Cardiac fibroblast (primary cell): Measurements from ENCODE around the gene CELF2.

Experiments
- DNase-seq, 2 donors: peaks; one replicate each; pipeline versions ENCODE4 v3.0.0 to v3.0.0-alpha.2; 2010; ENCODE audit warnings: low read depth in 2 of 2
- H3K4me3 ChIP-seq, 2 donors: replicated peaks in 1 of 2; 1 replicate in 1 of 2; 2 replicates in 1 of 2; pipeline ENCODE4 v1.5.1; 2011; ENCODE audit warnings: low read depth in 2 of 2, low read length in 2 of 2, mild to moderate bottlenecking in 2 of 2, moderate library complexity in 1 of 2
- TF ChIP-seq, protein P1 (sequence below): IDR thresholded peaks from one replicate; pipeline ENCODE4 v1.5.1; 2011; ENCODE audit warnings: low read depth, mild to moderate bottlenecking, low read length, inconsistent platforms

The CELF2 gene

DNA sequence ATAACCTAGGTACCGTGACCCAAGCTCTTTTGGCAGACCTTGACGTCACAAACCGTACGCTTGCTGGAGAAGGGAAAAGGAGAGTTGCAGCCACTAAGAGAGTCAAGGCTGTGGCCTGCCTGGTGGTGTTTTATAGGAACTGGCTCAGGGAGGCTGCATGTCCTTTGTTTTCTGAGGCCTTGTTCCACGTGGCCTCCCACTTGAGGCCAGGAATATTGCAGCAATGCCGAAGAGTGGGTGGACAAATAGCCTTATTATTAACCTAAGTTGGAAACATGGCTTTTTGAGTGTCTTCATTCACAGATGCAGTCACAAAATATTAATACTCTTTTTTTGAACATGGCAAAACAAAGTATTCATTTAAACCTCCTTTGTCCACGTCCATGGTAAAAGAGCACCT lies 178.0 kb downstream of the CELF2 start:
- no peak overlapping the region for H3K4me3 ChIP-seq
- DNase-seq = no peak
- TF ChIP-seq, protein P1, sequence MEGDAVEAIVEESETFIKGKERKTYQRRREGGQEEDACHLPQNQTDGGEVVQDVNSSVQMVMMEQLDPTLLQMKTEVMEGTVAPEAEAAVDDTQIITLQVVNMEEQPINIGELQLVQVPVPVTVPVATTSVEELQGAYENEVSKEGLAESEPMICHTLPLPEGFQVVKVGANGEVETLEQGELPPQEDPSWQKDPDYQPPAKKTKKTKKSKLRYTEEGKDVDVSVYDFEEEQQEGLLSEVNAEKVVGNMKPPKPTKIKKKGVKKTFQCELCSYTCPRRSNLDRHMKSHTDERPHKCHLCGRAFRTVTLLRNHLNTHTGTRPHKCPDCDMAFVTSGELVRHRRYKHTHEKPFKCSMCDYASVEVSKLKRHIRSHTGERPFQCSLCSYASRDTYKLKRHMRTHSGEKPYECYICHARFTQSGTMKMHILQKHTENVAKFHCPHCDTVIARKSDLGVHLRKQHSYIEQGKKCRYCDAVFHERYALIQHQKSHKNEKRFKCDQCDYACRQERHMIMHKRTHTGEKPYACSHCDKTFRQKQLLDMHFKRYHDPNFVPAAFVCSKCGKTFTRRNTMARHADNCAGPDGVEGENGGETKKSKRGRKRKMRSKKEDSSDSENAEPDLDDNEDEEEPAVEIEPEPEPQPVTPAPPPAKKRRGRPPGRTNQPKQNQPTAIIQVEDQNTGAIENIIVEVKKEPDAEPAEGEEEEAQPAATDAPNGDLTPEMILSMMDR = no peak

DNA sequence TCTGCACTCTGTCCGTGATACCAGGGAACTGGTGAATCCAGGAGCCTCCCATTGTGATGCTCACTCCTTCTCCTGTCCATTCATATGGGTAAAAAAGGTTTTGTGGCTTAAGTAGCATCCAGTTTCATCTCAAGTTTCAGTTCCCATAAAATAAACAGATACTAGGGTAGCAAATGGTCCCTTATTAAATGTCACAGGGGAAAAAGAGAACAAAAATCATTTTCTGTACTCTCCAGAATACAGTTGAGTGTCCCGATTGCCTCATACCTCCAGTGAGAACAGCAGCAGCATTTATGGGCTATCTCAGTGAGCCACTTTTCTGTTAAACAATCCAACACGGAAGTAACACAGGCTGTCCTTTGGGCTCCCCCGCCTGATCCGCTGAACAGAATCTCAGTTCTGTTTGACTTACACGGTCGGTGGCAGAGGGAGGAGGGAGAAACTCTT lies 179.6 kb downstream of the CELF2 start:
- H3K4me3 ChIP-seq = no peak overlapping the region
- TF ChIP-seq, protein P1 = no peak
- DNase-seq = peak in 1 of 2 donors; percentile 9

DNA sequence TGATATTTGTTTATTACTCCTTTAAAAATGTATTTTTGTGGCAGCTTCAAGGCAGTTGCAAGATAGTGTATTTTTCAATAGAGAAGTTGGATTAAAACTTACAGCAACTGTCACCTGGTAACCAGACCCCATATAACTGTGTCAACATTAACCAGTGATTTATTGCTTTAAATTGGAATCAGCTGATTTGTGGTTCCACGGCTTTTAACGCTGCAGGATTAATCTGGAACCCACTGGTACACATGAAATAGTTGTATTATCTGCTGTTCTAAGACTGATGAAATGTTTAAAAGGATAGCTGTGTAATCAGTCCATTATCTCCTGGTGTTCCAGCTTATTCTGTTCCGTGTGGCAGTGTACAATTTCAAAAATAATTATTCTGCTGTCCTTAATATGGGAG lies 180.2 kb downstream of the CELF2 start:
- H3K4me3 ChIP-seq = no peak overlapping the region
- DNase-seq = no peak
- TF ChIP-seq, protein P1 = no peak

DNA sequence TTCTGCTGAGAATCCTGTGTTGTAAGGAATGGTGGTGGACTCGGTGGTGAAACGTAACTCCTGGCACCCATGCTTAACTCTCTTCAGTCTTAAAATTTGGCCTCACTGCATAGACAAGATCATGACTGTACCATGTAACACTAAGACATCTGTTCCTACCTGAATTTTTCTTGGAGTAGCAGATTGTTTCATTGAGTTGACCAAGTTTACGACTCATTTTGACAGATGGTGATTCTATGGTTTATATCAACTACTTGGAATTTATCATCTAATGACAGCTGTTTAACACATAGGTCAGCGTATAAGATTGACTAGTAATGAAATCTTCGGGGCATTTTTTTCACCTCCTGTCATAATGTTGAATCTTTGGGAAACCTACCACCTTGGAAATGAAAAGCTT lies 184.2 kb downstream of the CELF2 start:
- H3K4me3 ChIP-seq = no peak overlapping the region
- TF ChIP-seq, protein P1 = no peak
- DNase-seq = no peak

DNA sequence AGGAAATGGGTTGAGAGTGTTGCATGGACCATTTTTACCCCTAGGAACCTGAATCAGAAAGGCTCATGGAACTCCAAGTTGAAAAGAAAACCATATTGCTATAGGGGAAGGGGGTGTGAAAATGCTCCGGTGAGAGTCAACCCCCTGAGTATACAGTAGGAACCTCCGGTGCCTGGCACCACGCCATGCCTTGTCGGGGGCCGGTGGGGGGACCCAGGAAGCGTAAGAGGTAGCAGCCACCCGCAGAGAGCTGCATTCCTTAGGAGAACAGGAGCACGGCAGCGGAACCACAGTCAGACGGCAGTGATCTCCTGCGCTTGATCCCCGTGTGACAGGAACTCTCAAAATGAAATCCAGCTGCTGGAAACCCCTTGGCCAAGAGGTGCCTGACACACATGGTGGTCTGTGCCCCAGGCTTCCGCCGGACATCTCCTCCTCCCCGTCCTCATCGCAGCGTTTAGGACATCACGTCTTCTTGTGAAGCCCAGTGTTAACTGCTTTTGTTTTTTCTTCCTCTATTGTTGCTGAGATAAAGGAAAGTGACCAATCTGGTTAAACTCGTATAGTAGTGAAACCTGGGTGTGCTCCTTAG lies 186.8 kb downstream of the CELF2 start:
- TF ChIP-seq, protein P1 = no peak
- DNase-seq = no peak
- H3K4me3 ChIP-seq = no peak overlapping the region

DNA sequence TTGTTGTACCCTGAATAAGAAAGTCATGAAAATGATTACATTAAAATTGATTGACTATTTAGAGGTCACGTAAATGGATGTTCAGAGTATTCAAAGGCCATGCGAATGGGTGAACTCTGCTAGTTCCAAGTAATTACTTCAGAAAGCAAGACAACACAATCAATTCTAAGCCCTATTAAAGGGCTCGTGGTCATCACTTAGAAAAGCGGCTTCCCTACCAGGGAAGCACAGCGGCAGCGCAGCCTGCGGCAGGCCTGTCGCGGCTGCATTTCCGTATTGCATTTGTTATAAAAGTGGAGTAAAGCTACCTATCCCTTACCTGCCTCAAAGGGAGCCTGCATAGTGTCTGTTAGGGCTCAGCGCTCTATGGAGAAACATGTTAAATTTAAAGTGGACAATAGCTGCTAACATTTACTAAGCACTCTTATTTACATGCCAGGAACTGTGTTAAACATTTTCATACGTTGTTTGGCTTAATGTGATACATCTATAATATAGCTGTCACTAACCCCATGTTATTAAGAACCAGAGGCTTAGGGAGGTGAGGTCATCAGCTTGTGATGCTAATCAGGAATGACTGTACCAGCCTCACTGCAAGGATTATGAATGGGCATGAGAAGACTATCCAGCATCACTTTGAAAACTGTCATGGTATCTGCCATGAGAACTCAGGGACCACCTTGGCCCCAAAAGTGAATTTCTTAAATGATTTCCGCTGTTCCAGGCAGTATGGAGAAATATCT lies 187.5 kb downstream of the CELF2 start:
- no peak for DNase-seq
- TF ChIP-seq, protein P1 = no peak
- no peak overlapping the region for H3K4me3 ChIP-seq
